ENCODE measurements around the gene SEC16A. TPM values are rescaled to one million over a fixed set of nuclear protein-coding genes. Genes with fewer than 3 reads are reported as not detected.

The SEC16A gene
- polyA plus RNA-seq, 6 donors from 2014 or later, result 10.3 to 35.2 (median 20.0) TPM

- DNase-seq (peak; percentile 26), ATAC-seq (ENCODE audit: low read depth in 2 of 2) (no peak)
- peak overlapping the region; percentile 81 to 99 (median 97) for H3K27ac Mint-ChIP-seq
- peaks cover 11 to 46% (median 40%) of the 10 kb centered on the region in 3 donors for H3K4me1 Mint-ChIP-seq
- no peaks in the 10 kb centered on the region for H3K9me3 Mint-ChIP-seq
- H3K36me3 Mint-ChIP-seq, result no peaks in the 10 kb centered on the region
- H3K27me3 Mint-ChIP-seq, result no peaks in the 10 kb centered on the region
- H3K4me3 Mint-ChIP-seq, result peak overlapping the region; percentile 89 to 99 (median 92)
Observed at GRCh38 chr9:136482046-136482792, 621 bp downstream of the SEC16A start.

DNA sequence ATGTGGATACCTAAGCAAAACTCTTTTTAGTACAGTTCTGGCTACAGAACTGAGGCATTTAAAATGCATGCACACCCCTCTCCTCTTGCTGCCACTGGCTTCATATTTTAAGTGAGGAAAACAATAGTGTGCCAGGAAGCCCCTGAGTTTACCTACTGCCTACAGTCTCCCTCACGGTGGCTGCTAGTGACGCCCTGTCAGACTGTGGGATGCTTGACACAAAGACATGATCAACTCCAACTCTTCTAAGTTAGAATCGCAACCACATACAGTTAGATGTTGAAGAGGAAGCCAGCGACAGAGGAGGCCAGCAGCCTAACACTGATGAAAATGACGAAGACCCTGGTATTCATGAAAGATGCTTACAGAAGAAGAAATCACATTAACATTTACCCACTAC lies 1.3 kb downstream of the SEC16A start:
- ATAC-seq (ENCODE audit: low read depth in 2 of 2) (no peak), DNase-seq (no peak)
- Mint-ChIP-seq H3K4me3 (peak overlapping the region; percentile 89 to 99 (median 92)), H3K9me3 (no peaks in the 10 kb centered on the region), H3K36me3 (no peaks in the 10 kb centered on the region), H3K27ac (peak overlapping the region; percentile 85 to 99 (median 97)), H3K27me3 (no peaks in the 10 kb centered on the region), H3K4me1 (peaks cover 11 to 46% (median 40%) of the 10 kb centered on the region in 3 donors)

- Mint-ChIP-seq H3K4me1 (peaks cover 2 to 21% (median 19%) of the 10 kb centered on the region in 3 donors), H3K27ac (no peak overlapping the region), H3K9me3 (no peaks in the 10 kb centered on the region), H3K4me3 (no peak overlapping the region), H3K27me3 (no peaks in the 10 kb centered on the region), H3K36me3 (no peaks in the 10 kb centered on the region)
- ATAC-seq (ENCODE audit: low read depth in 2 of 2), result no peak
- DNase-seq, result no peak
Observed at GRCh38 chr9:136476369-136477150, 6.3 kb downstream of the SEC16A start.

GRCh38 chr9:136474974-136475865 lies 7.6 kb downstream of the SEC16A start:
- H3K4me1 Mint-ChIP-seq, result peaks cover 0 to 14% (median 14%) of the 10 kb centered on the region in 3 donors
- H3K27me3 Mint-ChIP-seq, result no peaks in the 10 kb centered on the region
- H3K9me3 Mint-ChIP-seq, result no peaks in the 10 kb centered on the region
- ATAC-seq (ENCODE audit: low read depth in 2 of 2) (no peak), DNase-seq (no peak)
- H3K4me3 Mint-ChIP-seq, result no peak overlapping the region
- H3K36me3 Mint-ChIP-seq, result no peaks in the 10 kb centered on the region
- peak overlapping the region in 1 of 6 donors; percentile 84 for H3K27ac Mint-ChIP-seq

- no peak for ATAC-seq (ENCODE audit: low read depth in 2 of 2)
- peak overlapping the region in 1 of 6 donors; percentile 66 for H3K27ac Mint-ChIP-seq
- no peak overlapping the region for H3K4me3 Mint-ChIP-seq
- peaks cover 0 to 9% (median 8%) of the 10 kb centered on the region in 3 donors for H3K4me1 Mint-ChIP-seq
- DNase-seq, result no peak
- no peaks in the 10 kb centered on the region for H3K27me3 Mint-ChIP-seq
- no peaks in the 10 kb centered on the region for H3K9me3 Mint-ChIP-seq
- no peaks in the 10 kb centered on the region for H3K36me3 Mint-ChIP-seq
Observed at GRCh38 chr9:136474021-136474640, 8.7 kb downstream of the SEC16A start.

- peaks cover 0 to 9% (median 6%) of the 10 kb centered on the region in 3 donors for H3K4me1 Mint-ChIP-seq
- peak overlapping the region in 1 of 6 donors; percentile 44 for H3K27ac Mint-ChIP-seq
- no peak for DNase-seq
- no peaks in the 10 kb centered on the region for H3K9me3 Mint-ChIP-seq
- no peak overlapping the region for H3K4me3 Mint-ChIP-seq
- ATAC-seq (ENCODE audit: low read depth in 2 of 2), result no peak
- no peaks in the 10 kb centered on the region for H3K36me3 Mint-ChIP-seq
- no peaks in the 10 kb centered on the region for H3K27me3 Mint-ChIP-seq
Observed at GRCh38 chr9:136473354-136473721, 9.5 kb downstream of the SEC16A start.

GRCh38 chr9:136472640-136473353 lies 10.0 kb downstream of the SEC16A start:
- H3K27ac Mint-ChIP-seq, result no peak overlapping the region
- no peaks in the 10 kb centered on the region for H3K27me3 Mint-ChIP-seq
- H3K36me3 Mint-ChIP-seq, result no peaks in the 10 kb centered on the region
- peaks cover 0 to 6% (median 1%) of the 10 kb centered on the region in 3 donors for H3K4me1 Mint-ChIP-seq
- ATAC-seq (ENCODE audit: low read depth in 2 of 2) (no peak), DNase-seq (no peak)
- no peaks in the 10 kb centered on the region for H3K9me3 Mint-ChIP-seq
- no peak overlapping the region for H3K4me3 Mint-ChIP-seq

GRCh38 chr9:136471802-136472487 lies 10.9 kb downstream of the SEC16A start:
- ATAC-seq (ENCODE audit: low read depth in 2 of 2) (no peak), DNase-seq (no peak)
- peak overlapping the region in 1 of 6 donors; percentile 30 for H3K27ac Mint-ChIP-seq
- no peaks in the 10 kb centered on the region for H3K27me3 Mint-ChIP-seq
- no peaks in the 10 kb centered on the region for H3K9me3 Mint-ChIP-seq
- H3K4me3 Mint-ChIP-seq, result no peak overlapping the region
- H3K4me1 Mint-ChIP-seq, result no peaks in the 10 kb centered on the region
- H3K36me3 Mint-ChIP-seq, result no peaks in the 10 kb centered on the region

DNA sequence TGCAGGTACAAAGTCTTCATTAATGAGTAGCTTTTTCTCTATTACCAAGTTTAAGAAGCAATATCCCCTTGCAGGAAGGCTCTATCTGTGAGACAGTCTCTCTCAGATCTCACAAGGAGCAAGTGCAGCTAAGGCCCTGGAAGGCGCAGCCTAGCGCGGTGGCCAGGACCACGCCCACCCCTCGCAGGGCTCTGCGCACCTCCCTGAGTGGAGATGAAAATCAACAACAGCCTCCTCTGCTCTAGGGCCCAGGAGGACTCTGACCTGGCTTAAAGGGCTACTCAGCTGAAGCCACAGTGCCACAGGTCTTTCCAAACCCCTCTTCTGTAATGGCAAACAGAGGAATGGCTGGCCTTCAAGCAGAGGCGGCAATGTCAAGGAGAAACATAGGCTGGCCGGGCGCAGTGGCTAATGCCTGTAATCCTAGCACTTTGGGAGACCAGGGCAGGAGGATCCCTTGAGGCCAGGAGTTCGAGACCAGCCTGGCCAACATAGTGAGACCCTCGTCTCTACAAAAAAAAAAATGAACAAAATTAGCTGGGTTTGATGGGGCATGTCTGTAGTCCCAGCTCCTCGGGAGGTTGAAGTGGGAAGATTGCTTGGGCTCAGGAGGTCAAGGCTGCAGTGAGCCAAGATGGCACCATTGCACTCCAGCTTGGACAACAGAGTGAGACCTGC lies 11.9 kb downstream of the SEC16A start:
- Mint-ChIP-seq H3K9me3 (no peaks in the 10 kb centered on the region), H3K36me3 (no peaks in the 10 kb centered on the region)
- DNase-seq, result no peak

DNA sequence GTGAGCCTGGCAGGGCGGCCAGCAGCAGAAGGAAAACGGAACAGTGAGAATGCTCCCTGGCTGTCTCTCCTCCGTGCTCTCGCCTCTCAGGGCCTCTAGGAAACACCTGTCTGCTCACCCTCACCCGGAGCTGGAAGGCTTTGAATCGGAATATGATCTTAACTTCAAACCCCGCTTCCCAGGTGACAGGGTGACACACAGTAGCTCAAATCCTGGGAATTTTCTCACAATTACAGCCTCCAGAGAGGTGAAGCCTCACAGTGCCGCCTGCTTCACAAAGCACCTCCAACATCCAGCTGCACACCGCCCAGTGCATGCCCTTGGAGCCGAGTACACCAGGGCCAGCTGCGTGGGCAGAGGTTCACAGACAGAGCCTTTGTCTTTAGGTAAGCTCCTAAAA lies 12.5 kb downstream of the SEC16A start:
- Mint-ChIP-seq H3K27ac (no peak overlapping the region), H3K9me3 (no peaks in the 10 kb centered on the region), H3K36me3 (no peaks in the 10 kb centered on the region), H3K27me3 (no peaks in the 10 kb centered on the region), H3K4me1 (no peaks in the 10 kb centered on the region), H3K4me3 (no peak overlapping the region)
- DNase-seq, result no peak
- no peak for ATAC-seq (ENCODE audit: low read depth in 2 of 2)

More for the DNA sequence above, 11.9 kb downstream of the SEC16A start:
- Mint-ChIP-seq H3K4me1 (no peaks in the 10 kb centered on the region), H3K27me3 (no peaks in the 10 kb centered on the region), H3K27ac (no peak overlapping the region), H3K4me3 (no peak overlapping the region)
- ATAC-seq (ENCODE audit: low read depth in 2 of 2), result no peak

GRCh38 chr9:136467766-136468165 lies 15.1 kb downstream of the SEC16A start:
- H3K27ac Mint-ChIP-seq, result no peak overlapping the region
- no peak overlapping the region for H3K4me3 Mint-ChIP-seq
- no peaks in the 10 kb centered on the region for H3K4me1 Mint-ChIP-seq
- DNase-seq, result no peak
- H3K36me3 Mint-ChIP-seq, result peaks cover 0 to 7% of the 10 kb centered on the region in 2 donors
- H3K9me3 Mint-ChIP-seq, result no peaks in the 10 kb centered on the region
- ATAC-seq (ENCODE audit: low read depth in 2 of 2), result no peak
- no peaks in the 10 kb centered on the region for H3K27me3 Mint-ChIP-seq

GRCh38 chr9:136466155-136466541 lies 16.7 kb downstream of the SEC16A start:
- H3K36me3 Mint-ChIP-seq, result peaks cover 0 to 7% of the 10 kb centered on the region in 2 donors
- ATAC-seq (ENCODE audit: low read depth in 2 of 2), result no peak
- H3K27ac Mint-ChIP-seq, result no peak overlapping the region
- H3K4me3 Mint-ChIP-seq, result no peak overlapping the region
- no peaks in the 10 kb centered on the region for H3K27me3 Mint-ChIP-seq
- H3K4me1 Mint-ChIP-seq, result peaks cover 0 to 3% (median 0%) of the 10 kb centered on the region in 3 donors
- no peak for DNase-seq
- no peaks in the 10 kb centered on the region for H3K9me3 Mint-ChIP-seq

Data from naive B cell (primary cell).